ENCODE data around the gene PLA2G2F.

PLA2G2F gene

DNA sequence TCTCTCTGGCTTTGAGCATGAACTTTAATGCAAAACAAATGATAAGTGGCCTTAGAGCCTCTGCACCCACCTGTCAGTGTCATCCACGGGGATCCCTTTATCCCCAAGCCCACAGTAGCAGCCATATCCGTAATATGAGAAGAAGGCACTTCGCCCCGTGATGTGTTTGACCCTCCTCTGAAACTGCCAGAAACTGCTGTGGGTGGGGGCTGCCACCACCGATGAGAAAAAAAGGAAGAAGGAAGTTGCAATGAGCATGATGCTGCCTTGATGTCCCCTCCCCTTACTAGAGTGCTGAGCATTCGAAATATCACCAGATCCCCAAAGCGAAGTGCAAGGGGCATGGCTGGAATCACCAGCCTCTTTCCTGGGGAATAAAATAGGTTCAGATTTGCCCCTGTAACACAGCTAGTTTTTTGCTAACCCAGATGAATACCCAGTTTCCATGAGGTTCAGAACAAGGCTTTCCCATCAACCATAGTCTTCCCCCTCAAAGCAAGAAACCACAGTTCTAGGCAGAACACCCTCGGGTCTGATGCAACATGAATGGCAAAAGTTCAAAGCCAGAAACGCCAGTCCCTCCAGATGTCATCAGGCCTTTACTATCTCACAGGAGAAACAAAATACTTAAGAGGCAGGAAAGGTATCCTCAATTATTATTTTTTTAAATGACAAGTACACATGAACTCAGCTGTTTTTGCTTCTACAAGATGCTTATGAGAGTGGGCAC, 36.0 kb downstream of the PLA2G2F start:
- DNase-seq: no peak

- DNase-seq: no peak
Observed at GRCh38 chr1:20178634-20179370, 39.7 kb downstream of the PLA2G2F start.

DNA sequence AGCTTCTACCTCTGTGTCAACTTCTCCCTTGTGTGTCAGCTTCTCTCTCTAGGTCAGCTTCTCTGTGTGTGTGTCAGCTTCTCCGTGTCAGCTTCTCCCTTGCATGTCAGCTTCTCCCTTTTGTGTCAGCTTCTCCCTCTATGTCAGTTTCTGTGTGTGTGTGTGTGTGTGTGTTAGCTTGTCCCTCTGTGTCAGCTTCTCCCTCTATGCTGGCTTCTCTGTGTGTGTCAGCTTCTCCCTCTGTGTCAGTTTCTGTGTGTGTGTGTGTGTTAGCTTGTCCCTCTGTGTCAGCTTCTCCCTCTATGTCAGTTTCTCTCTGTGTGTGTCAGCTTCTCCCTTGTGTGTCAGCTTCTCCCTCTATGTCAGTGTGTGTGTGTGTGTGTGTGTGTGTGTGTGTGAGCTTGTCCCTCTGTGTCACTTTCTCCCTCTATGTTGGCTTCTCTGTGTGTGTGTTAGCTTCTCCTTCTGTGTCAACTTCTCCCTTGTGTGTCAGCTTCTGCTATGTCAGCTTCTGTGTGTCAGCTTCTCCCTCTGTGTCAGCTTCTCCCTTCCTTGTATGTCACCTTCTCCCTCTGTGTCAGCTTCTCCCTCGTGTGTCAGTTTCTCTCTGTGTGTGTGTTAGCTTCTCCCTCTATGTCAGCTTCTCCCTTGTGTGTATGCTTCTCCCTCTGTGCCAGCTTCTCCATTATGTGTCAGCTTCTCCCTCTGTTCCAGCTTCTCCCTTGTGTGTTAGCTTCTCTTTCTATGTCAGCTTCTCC, 40.4 kb downstream of the PLA2G2F start:
- DNase-seq: no peak

- no peak for DNase-seq
Observed at GRCh38 chr1:20180129-20180843, 41.2 kb downstream of the PLA2G2F start.

- DNase-seq: no peak
Observed at GRCh38 chr1:20180844-20181207, 41.7 kb downstream of the PLA2G2F start.

DNA sequence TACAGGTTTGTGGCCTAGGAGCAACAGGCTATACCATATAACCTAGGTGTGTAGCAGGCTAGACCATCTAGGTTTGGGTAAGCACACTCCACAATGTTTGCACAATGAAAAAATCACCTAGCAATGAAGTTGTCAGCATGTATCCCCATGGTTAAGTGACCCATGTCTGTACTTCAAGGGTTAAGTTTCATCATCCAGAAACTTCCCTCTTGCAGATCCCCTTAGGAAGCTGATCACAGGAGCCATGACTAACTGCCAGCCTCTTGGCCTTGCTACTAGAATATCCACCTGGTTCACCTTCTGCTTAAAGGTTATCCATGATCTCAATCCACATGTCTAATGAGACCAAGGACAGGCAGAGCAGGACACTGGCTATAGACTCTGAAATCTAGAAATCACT, 43.3 kb downstream of the PLA2G2F start:
- DNase-seq: no peak

DNA sequence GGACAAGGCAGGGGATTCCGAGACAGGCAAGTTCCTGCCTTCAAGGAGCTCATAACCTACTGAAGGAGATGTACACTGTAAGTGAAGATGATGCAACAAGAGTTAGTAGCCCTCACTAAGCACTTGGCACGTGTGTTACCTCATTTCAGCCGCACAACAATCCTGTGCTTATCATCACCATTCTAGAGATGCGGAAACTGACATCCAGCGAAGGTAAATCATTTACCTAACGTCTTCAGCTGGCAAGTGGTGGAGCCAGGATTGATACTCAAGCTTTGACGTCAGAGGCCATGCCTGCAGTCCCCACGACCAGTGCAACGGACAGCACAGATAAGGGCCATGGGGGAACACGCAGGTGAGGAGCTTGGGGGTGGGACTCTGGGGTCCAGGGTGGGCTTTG, 43.9 kb downstream of the PLA2G2F start:
- DNase-seq: no peak

GRCh38 chr1:20183616-20184271, 44.6 kb downstream of the PLA2G2F start:
- DNase-seq: no peak

DNA sequence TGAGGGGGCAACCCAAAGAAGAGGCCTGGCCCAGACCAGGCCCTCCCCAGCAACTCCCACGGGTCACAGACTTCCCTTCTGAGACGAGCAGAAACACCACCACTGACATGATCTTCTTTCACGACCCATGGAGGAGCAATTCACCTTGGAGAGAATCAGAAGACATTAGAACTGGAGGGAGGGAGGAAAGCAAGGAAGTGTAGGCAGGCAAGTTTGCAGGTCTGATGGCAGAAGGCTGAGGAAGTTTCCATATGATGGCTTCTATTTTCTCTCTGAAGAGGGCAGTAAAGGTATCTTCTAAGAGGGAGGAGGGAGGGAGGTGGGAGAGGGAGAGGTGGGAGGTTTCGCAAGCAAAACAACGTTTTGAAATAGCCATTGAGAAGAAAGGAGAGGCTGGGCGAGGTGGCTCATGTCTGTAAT, 45.4 kb downstream of the PLA2G2F start:
- DNase-seq: no peak

- DNase-seq: no peak
Observed at GRCh38 chr1:20184997-20185833, 46.1 kb downstream of the PLA2G2F start.

GRCh38 chr1:20185834-20186782, 47.0 kb downstream of the PLA2G2F start, which contains the start of the genes PLA2G2C and UBXN10:
PLA2G2C (minus strand) TSS chr1:20186518; CDS start chr1:20177363, 9,155 bp downstream.
UBXN10 (plus strand) TSS chr1:20186096; CDS start chr1:20190562, 4,466 bp downstream.
- DNase-seq: peak; percentile 13

DNA sequence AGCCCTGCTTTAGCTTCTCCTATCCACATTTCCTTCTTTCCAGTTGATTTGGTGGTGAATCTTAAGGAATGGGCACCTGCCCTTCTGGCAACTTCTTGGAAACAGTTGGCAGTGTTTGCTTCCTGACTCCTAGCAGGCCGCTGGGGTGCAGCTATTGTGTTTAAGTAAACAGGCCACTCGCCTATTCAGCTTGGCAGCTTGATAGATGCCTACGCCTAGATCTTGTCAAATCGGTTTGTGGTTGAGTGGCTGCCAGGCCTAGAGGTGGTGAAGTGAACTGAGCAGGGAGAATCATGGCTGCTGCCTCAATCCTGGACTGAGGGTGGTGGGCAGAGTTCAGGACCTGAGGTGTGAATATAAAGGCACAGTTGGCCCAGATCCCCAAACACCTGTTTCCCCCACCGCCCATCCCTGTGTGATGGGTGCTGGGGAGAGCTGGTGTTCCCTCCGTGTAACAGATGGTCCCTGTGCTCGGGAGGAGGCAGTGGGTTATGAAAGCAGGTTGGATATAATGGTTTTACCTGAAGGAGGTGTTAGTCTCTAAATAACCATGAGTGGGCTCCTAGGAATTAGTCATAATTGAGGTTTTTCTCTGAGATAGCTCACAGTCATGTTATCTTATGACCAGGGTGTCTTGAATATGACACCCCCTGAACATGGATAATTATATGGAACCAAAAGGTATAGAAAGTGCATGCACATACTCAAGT, 48.1 kb downstream of the PLA2G2F start:
- DNase-seq: no peak

- no peak for DNase-seq
Observed at GRCh38 chr1:20187813-20188454, 48.8 kb downstream of the PLA2G2F start.

DNA sequence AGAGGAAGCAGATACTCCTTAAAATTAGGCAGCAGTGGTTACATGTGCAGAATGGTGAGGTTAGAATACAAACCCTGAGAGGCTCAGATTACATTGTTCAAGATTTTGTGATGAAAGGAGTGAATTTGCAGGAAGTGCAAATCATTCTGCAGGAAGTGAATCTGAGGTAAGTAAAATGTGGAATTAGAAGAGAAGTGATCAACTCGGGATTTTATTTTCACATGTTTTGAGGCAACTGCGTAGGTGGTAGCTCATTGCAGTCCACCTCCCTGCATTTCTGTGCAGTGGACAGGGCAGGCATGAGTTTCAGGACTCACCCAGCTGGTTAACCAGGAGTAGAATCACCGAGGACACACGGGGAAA, 49.3 kb downstream of the PLA2G2F start:
- no peak for DNase-seq

DNA sequence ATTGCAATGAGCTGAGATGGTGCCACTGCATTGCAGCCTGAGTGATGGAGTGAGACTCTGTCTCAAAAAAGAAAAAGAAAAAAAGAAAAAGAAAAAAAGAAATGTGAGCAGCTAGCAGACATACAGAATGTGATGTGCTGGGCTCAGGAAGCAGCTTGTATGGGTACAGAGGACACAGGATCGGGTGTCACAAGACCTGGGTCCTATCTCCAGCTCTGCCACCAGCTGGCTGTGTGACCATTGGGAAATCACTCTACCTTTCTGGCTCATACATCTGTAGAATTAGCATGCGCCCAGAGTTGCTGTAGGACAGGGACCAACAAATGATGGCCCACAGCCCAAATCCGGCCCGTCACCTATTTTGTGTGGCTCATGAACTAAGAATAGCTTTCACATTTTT, 50.5 kb downstream of the PLA2G2F start:
- DNase-seq: no peak

GRCh38 chr1:20190256-20191160, 51.4 kb downstream of the PLA2G2F start:
- DNase-seq: no peak

DNA sequence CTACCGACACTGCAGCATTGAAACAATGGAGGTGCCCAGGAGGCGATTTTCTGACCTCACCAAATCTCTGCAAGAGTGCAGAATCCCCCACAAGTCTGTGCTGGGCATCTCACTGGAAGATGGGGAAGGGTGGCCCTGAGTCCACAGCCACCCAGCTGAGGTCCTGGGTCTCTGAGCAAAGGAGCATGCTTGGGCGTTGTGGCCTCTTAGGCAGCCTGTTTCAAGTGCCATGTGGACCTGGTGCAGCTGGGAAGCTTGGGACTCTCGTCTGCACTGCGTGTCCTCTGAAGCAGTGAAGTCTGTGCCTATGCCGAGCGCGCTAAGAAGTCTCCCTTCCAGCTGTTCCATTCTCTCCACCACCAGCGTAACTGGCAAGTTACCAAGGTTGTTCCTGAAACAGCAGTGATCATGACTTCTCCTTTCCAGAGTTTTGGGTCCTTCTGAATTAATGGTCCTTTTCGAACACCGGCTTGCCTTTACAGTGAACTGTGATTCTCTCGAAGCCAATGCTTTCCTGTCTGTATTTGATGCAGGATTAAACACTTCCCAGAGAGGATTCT, 52.2 kb downstream of the PLA2G2F start:
- DNase-seq: peak; percentile 17

DNA sequence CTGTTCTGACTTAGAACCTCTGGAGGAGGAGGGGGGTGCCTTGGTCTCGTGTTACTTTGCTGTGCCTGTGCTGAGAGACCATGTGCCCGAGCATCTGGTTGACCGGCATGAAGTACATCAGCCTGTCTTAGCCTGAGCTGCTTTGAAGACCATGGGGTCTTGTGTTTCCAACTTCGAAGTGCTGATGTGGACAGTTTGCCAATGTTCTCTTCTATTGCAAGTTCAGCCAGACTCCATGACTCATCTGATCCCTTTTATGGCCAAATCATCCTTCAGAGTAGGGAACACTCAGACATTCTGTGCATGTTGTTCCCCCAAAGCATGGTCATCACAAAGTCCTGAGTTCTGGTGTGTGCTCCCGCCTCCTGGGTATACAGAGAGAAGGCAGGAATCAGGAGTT, 53.2 kb downstream of the PLA2G2F start:
- no peak for DNase-seq
